Mucosa of stomach (tissue), 1 donor: ENCODE results near the gene DENND1A.

Experiments
- H3K27me3 ChIP-seq: one replicate; pipeline ENCODE4 v1.7.0; 2013; ENCODE audit warnings: mild to moderate bottlenecking, low read length; ENCODE audit not compliant: control insufficient read depth, insufficient read depth
- H3K36me3 ChIP-seq: one replicate; pipeline ENCODE4 v1.7.0; 2013; ENCODE audit warnings: low read length; ENCODE audit not compliant: control insufficient read depth, insufficient read depth
- H3K4me1 ChIP-seq: one replicate; pipeline ENCODE4 v1.7.0; 2013; ENCODE audit warnings: mild to moderate bottlenecking, low read length; ENCODE audit not compliant: control insufficient read depth, insufficient read depth
- H3K4me3 ChIP-seq: one replicate; pipeline ENCODE4 v1.7.0; 2013; ENCODE audit warnings: low read length
- H3K9ac ChIP-seq: one replicate; pipeline ENCODE4 v1.7.0; 2013; ENCODE audit warnings: mild to moderate bottlenecking, low read length, moderate library complexity
- H3K9me3 ChIP-seq: one replicate; pipeline ENCODE4 v1.7.0; 2013; ENCODE audit warnings: mild to moderate bottlenecking, low read length, moderate library complexity; ENCODE audit not compliant: control insufficient read depth
- donor health status: Pancreatic carcinoma.

The DENND1A gene

DNA sequence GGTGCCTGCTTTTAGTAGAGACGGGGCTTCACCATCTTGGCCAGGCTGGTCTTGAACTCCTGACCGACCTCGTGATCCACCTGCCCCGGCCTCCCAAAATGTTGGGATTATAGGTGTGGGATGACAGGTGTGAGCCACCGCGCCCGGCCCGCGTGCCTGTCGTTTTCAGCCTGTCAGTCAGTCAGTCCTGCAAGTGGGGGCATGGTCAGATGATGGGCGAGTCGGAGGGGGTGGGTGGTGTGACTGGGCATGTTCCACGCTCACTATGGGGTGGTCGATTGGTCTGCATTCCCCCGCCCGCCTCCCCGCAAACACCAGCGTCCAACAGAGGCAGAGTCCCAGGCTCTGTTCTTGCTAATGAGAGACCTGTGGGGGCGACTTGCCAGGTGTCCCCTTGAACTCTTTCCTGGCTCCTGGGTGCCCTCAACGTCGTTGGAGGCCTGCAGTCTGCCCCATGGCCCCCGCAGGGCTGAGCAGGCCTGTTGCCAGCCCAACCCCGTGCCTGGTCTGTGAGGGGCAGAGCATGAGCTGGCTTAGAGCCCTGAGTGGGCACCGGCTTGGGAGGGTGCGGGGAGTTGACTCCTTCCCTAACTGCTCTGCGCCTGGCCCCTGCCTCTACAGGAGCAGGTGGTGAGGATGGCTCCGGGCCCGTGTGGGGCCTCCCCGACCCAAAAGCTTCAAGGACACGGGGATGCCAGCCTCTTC lies 550.8 kb downstream of the DENND1A start:
- Histone ChIP-seq H3K9ac (no peak overlapping the region), H3K9me3 (no peaks in the 10 kb centered on the region), H3K4me1 (peaks cover 23% of the 10 kb centered on the region), H3K36me3 (no peaks in the 10 kb centered on the region), H3K27me3 (peaks cover 33% of the 10 kb centered on the region), H3K4me3 (no peak overlapping the region)

GRCh38 chr9:123378025-123378424 lies 551.9 kb downstream of the DENND1A start:
- Histone ChIP-seq H3K9ac (no peak overlapping the region), H3K36me3 (no peaks in the 10 kb centered on the region), H3K9me3 (no peaks in the 10 kb centered on the region), H3K4me1 (peaks cover 26% of the 10 kb centered on the region), H3K4me3 (no peak overlapping the region), H3K27me3 (peaks cover 44% of the 10 kb centered on the region)

- H3K4me1 ChIP-seq, result peaks cover 26% of the 10 kb centered on the region
- H3K27me3 ChIP-seq, result peaks cover 50% of the 10 kb centered on the region
- no peaks in the 10 kb centered on the region for H3K36me3 ChIP-seq
- H3K9me3 ChIP-seq, result no peaks in the 10 kb centered on the region
- no peak overlapping the region for H3K4me3 ChIP-seq
- no peak overlapping the region for H3K9ac ChIP-seq
These were observed 552.5 kb downstream of the DENND1A start for GRCh38 chr9:123377211-123377971.

DNA sequence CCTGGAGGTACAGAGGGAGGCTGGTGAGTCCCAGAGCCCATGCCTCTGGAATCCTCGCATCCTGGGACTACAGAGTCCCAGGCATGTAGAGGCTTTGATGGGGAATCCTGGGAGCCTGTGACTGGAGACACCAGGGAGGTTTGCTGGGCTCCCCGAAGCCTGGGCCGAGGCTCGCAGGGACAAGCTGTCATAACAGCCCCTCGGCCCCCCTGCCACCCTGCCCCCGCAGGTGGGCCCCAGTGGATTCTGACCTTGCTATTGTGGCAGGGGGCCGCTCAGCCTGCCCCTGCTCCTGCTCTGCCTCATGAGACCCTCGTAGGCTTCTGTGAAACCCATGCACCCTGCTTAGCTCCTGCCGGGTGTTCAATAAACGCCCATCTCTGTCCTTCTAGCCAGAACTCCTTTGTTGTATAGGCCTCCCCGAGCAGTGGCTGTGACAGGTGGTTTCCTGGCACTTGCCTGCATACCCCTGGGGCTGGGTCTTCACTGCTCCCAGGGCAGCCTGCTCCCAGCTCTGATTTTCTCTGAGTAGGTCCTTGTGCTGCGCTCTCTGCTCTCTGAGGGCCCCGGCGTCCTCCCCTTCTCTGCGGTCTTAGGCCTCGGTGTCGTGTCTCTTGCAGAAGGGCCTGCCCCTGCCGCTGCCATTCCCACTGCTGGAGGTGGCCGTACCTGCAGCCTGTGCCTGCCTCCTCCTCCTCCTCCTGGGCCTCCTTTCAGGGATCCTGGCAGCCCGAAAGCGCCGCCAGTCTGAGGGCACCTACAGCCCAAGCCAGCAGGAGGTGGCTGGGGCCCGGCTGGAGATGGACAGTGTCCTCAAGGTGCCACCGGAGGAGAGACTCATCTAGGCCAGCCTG lies 553.5 kb downstream of the DENND1A start:
- no peaks in the 10 kb centered on the region for H3K36me3 ChIP-seq
- peaks cover 59% of the 10 kb centered on the region for H3K27me3 ChIP-seq
- no peak overlapping the region for H3K4me3 ChIP-seq
- peaks cover 26% of the 10 kb centered on the region for H3K4me1 ChIP-seq
- no peaks in the 10 kb centered on the region for H3K9me3 ChIP-seq
- no peak overlapping the region for H3K9ac ChIP-seq

DNA sequence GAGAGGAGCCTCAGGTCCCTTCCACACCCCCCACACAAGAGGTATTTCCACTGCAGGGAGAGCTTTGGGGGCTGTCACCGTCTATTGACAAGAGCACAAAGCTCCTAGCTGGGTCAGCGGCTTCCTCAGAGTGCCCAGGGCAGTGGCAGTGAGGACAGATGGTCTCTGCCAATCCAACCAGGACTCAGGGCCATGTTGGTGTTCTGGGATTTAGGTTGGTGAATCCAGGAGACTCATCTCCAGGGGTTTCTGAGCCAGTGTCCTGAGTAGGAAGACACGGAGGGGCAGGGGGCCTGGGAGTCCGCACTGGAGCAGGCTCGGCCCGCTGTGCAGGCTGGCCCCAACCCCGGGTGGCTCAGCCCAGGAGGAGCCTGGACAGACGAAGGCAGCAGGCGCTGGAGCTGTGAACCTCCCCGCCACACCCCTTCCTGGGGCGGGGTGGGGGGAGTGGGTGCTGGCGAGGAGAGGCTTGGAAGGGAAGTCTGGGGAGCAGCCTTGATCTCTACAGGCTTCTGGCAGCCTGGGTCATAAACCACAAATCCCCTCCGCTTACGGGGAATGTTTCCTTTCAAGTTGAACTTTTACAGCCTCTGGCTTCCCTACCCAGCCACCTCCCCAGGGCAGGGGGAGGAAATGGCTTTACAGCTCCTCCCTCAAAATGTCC lies 554.3 kb downstream of the DENND1A start:
- Histone ChIP-seq H3K9me3 (no peaks in the 10 kb centered on the region), H3K36me3 (no peaks in the 10 kb centered on the region), H3K27me3 (peaks cover 62% of the 10 kb centered on the region), H3K4me1 (peaks cover 26% of the 10 kb centered on the region), H3K4me3 (no peak overlapping the region), H3K9ac (no peak overlapping the region)

DNA sequence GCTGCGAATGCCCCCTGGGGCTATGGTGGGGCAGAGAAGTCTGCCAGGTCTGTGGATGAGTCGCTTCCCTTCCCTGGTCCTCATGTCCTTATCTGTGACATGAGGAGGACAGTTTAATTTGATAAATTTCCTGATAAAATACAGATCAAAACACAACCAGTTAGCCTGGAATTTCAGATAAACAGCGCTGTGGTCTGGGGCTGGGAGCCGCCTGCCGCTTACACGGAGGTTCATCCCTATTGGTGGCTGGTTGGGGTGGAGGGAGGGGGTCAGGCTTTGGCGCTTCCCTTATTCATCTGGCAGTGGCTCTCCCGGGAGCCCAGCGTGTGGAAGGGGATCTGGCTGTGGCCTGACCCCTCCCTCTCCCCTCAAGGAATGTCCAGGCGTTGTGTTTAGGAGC lies 556.0 kb downstream of the DENND1A start:
- Histone ChIP-seq H3K36me3 (no peaks in the 10 kb centered on the region), H3K9me3 (no peaks in the 10 kb centered on the region), H3K4me3 (no peak overlapping the region), H3K27me3 (peaks cover 74% of the 10 kb centered on the region), H3K4me1 (peaks cover 26% of the 10 kb centered on the region), H3K9ac (no peak overlapping the region)

- H3K9me3 ChIP-seq, result no peaks in the 10 kb centered on the region
- H3K4me3 ChIP-seq, result no peak overlapping the region
- peaks cover 26% of the 10 kb centered on the region for H3K4me1 ChIP-seq
- H3K27me3 ChIP-seq, result peaks cover 78% of the 10 kb centered on the region
- H3K9ac ChIP-seq, result no peak overlapping the region
- H3K36me3 ChIP-seq, result no peaks in the 10 kb centered on the region
These were observed 556.4 kb downstream of the DENND1A start for GRCh38 chr9:123373447-123373923.

- H3K9me3 ChIP-seq, result no peaks in the 10 kb centered on the region
- H3K36me3 ChIP-seq, result no peaks in the 10 kb centered on the region
- peaks cover 26% of the 10 kb centered on the region for H3K4me1 ChIP-seq
- H3K9ac ChIP-seq, result no peak overlapping the region
- no peak overlapping the region for H3K4me3 ChIP-seq
- H3K27me3 ChIP-seq, result peaks cover 76% of the 10 kb centered on the region
These were observed 557.0 kb downstream of the DENND1A start for GRCh38 chr9:123372766-123373446.

GRCh38 chr9:123371805-123372590 lies 557.9 kb downstream of the DENND1A start:
- Histone ChIP-seq H3K27me3 (peaks cover 69% of the 10 kb centered on the region), H3K4me1 (peaks cover 20% of the 10 kb centered on the region), H3K36me3 (no peaks in the 10 kb centered on the region), H3K9ac (no peak overlapping the region), H3K4me3 (no peak overlapping the region), H3K9me3 (no peaks in the 10 kb centered on the region)

DNA sequence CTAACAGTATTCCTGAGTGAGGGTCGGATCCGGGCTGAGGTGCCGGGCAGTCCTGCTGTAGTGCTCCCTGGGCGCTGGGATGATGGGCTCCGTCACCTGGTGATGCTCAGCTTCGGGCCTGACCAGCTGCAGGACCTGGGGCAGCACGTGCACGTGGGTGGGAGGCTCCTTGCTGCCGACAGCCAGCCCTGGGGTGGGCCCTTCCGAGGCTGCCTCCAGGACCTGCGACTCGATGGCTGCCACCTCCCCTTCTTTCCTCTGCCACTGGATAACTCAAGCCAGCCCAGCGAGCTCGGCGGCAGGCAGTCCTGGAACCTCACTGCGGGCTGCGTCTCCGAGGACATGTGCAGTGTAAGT lies 558.7 kb downstream of the DENND1A start:
- Histone ChIP-seq H3K36me3 (no peaks in the 10 kb centered on the region), H3K4me1 (peaks cover 14% of the 10 kb centered on the region), H3K9ac (no peak overlapping the region), H3K27me3 (peaks cover 65% of the 10 kb centered on the region), H3K9me3 (no peaks in the 10 kb centered on the region), H3K4me3 (no peak overlapping the region)
